Measurements from ENCODE around the gene GRB14. TPM values are rescaled to one million over a fixed set of nuclear protein-coding genes. Genes with fewer than 3 reads are reported as not detected.

Gene GRB14
- total and polyA plus RNA-seq, 2 donors (not counting 1 experiment from before 2014, with no cell fraction given) = 0.33 to 0.34 TPM

- H3K9ac ChIP-seq (ENCODE audit: insufficient read depth, low read length) = no peak overlapping the region
- no peaks in the 10 kb centered on the region for H3K79me2 ChIP-seq (ENCODE audit: control insufficient read depth, insufficient read depth, low read length)
- no peaks in the 10 kb centered on the region for H3K9me3 ChIP-seq (ENCODE audit: control insufficient read depth, insufficient read depth, low read depth, low read length)
- no peak overlapping the region for H2AFZ ChIP-seq (ENCODE audit: low read length)
- no peak for DNase-seq (ENCODE audit: low read depth in 2 of 2)
- H3K27ac ChIP-seq (ENCODE audit: insufficient read depth, low read length) = no peak overlapping the region
- H4K20me1 ChIP-seq (ENCODE audit: control insufficient read depth, extremely low read depth, insufficient read depth, low read length) = no peaks in the 10 kb centered on the region
- H3K36me3 ChIP-seq (ENCODE audit: control insufficient read depth, insufficient read depth, low read length) = no peaks in the 10 kb centered on the region
- no peak overlapping the region for H3K4me2 ChIP-seq (ENCODE audit: extremely low read depth, insufficient read depth, low read length)
- no peaks in the 10 kb centered on the region for H3K4me1 ChIP-seq (ENCODE audit: control insufficient read depth, extremely low read depth, insufficient read depth, low read length)
- no peaks in the 10 kb centered on the region for H3K27me3 ChIP-seq (ENCODE audit: control insufficient read depth, insufficient read depth, low read length)
- H3K4me3 ChIP-seq (replicated peaks in 1 of 4; ENCODE audit: control extremely low read depth in 1 of 4, insufficient read depth in 1 of 4, low read depth in 3 of 4, low read length in 4 of 4) = no peak overlapping the region
- no peak for TF ChIP-seq EZH2 (IDR thresholded peaks at IDR 0.05; ENCODE audit: low read length, missing control alignments)
- TF ChIP-seq CTCF (conservative IDR thresholded peaks at IDR 0.05 in 1 of 2, IDR thresholded peaks at IDR 0.05 in 1 of 2; ENCODE audit: low read depth in 1 of 2, low read length in 2 of 2) = no peak
Observed at GRCh38 chr2:164565359-164565758, 55.9 kb downstream of the GRB14 start.

DNA sequence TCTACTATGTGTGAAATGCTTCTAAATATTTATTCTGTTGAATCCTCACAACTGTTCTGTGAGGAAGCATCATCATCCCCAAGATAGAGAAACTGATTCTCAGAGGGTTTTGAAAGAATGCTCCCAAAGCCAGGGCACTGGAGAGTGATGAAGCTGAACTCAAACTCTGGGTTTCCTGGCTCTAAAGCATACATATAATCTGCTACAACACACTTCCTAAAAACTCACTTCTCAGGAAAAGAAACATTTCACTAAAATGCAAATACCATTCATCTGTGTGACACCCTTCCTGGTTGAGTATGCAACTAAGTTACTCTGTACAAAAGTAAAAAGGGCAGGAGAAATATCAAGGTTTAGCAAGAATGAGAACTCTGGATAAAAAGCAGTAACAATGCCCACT, 58.6 kb downstream of the GRB14 start:
- Histone ChIP-seq H3K9me3 (ENCODE audit: control insufficient read depth, insufficient read depth, low read depth, low read length) (no peaks in the 10 kb centered on the region), H3K4me1 (ENCODE audit: control insufficient read depth, extremely low read depth, insufficient read depth, low read length) (no peaks in the 10 kb centered on the region), H3K27me3 (ENCODE audit: control insufficient read depth, insufficient read depth, low read length) (no peaks in the 10 kb centered on the region), H3K4me2 (ENCODE audit: extremely low read depth, insufficient read depth, low read length) (no peak overlapping the region), H3K9ac (ENCODE audit: insufficient read depth, low read length) (no peak overlapping the region), H4K20me1 (ENCODE audit: control insufficient read depth, extremely low read depth, insufficient read depth, low read length) (no peaks in the 10 kb centered on the region), H3K4me3 (replicated peaks in 1 of 4; ENCODE audit: control extremely low read depth in 1 of 4, insufficient read depth in 1 of 4, low read depth in 3 of 4, low read length in 4 of 4) (no peak overlapping the region), H2AFZ (ENCODE audit: low read length) (no peak overlapping the region), H3K79me2 (ENCODE audit: control insufficient read depth, insufficient read depth, low read length) (no peaks in the 10 kb centered on the region), H3K27ac (ENCODE audit: insufficient read depth, low read length) (no peak overlapping the region), H3K36me3 (ENCODE audit: control insufficient read depth, insufficient read depth, low read length) (no peaks in the 10 kb centered on the region)
- TF ChIP-seq CTCF (conservative IDR thresholded peaks at IDR 0.05 in 1 of 2, IDR thresholded peaks at IDR 0.05 in 1 of 2; ENCODE audit: low read depth in 1 of 2, low read length in 2 of 2) = no peak
- TF ChIP-seq EZH2 (IDR thresholded peaks at IDR 0.05; ENCODE audit: low read length, missing control alignments) = no peak
- no peak for DNase-seq (ENCODE audit: low read depth in 2 of 2)

DNA sequence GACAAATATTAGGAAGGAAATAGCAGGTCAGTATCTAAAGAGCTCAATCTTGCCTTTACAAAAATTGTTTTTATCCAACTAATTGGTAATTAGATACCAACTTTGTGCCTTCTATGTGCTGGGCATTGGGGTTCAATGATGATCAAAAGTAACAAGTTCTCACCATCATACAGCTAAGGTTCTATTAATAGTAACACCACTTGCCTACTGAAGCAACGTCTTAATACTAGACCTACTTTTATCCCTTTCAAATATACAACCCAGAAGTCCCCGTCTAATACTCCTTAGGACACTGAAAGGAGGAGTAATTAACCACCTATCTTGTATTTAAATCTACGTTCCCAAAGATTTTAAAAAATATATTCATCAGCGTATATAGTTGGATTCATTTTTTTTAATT, 59.3 kb downstream of the GRB14 start:
- no peaks in the 10 kb centered on the region for H3K9me3 ChIP-seq (ENCODE audit: control insufficient read depth, insufficient read depth, low read depth, low read length)
- no peaks in the 10 kb centered on the region for H3K27me3 ChIP-seq (ENCODE audit: control insufficient read depth, insufficient read depth, low read length)
- TF ChIP-seq CTCF (conservative IDR thresholded peaks at IDR 0.05 in 1 of 2, IDR thresholded peaks at IDR 0.05 in 1 of 2; ENCODE audit: low read depth in 1 of 2, low read length in 2 of 2) (no peak), EZH2 (IDR thresholded peaks at IDR 0.05; ENCODE audit: low read length, missing control alignments) (no peak)
- no peak overlapping the region for H3K27ac ChIP-seq (ENCODE audit: insufficient read depth, low read length)
- H2AFZ ChIP-seq (ENCODE audit: low read length) = no peak overlapping the region
- H4K20me1 ChIP-seq (ENCODE audit: control insufficient read depth, extremely low read depth, insufficient read depth, low read length) = no peaks in the 10 kb centered on the region
- H3K9ac ChIP-seq (ENCODE audit: insufficient read depth, low read length) = no peak overlapping the region
- H3K4me3 ChIP-seq (replicated peaks in 1 of 4; ENCODE audit: control extremely low read depth in 1 of 4, insufficient read depth in 1 of 4, low read depth in 3 of 4, low read length in 4 of 4) = no peak overlapping the region
- no peak for DNase-seq (ENCODE audit: low read depth in 2 of 2)
- no peaks in the 10 kb centered on the region for H3K36me3 ChIP-seq (ENCODE audit: control insufficient read depth, insufficient read depth, low read length)
- H3K79me2 ChIP-seq (ENCODE audit: control insufficient read depth, insufficient read depth, low read length) = no peaks in the 10 kb centered on the region
- H3K4me2 ChIP-seq (ENCODE audit: extremely low read depth, insufficient read depth, low read length) = no peak overlapping the region
- no peaks in the 10 kb centered on the region for H3K4me1 ChIP-seq (ENCODE audit: control insufficient read depth, extremely low read depth, insufficient read depth, low read length)
